SHP77 treated with DMSO at 0.1 percent for 48 hours (cell line): ENCODE data around the gene EPC2.
"Not testable (repeated sequence)": the region's sequence is repeated elsewhere in the genome, so short reads cannot be mapped to it uniquely, and the experiment has no call there.

ENCODE experiments used
- DNase-seq: peaks from one replicate; lab custom pipeline; 2025; lab: John Stamatoyannopoulos, UW

The EPC2 gene

GRCh38 chr2:148642112-148642744 is 2.3 kb upstream of the EPC2 start:
- no peak for DNase-seq

- no peak for DNase-seq
Measured at GRCh38 chr2:148642891-148643416, 1.6 kb upstream of the EPC2 start.

GRCh38 chr2:148643421-148643820 is 1.1 kb upstream of the EPC2 start:
- DNase-seq = no peak

- peak; percentile 28 for DNase-seq
Measured at GRCh38 chr2:148644883-148645538, 460 bp downstream of the EPC2 start.

DNA sequence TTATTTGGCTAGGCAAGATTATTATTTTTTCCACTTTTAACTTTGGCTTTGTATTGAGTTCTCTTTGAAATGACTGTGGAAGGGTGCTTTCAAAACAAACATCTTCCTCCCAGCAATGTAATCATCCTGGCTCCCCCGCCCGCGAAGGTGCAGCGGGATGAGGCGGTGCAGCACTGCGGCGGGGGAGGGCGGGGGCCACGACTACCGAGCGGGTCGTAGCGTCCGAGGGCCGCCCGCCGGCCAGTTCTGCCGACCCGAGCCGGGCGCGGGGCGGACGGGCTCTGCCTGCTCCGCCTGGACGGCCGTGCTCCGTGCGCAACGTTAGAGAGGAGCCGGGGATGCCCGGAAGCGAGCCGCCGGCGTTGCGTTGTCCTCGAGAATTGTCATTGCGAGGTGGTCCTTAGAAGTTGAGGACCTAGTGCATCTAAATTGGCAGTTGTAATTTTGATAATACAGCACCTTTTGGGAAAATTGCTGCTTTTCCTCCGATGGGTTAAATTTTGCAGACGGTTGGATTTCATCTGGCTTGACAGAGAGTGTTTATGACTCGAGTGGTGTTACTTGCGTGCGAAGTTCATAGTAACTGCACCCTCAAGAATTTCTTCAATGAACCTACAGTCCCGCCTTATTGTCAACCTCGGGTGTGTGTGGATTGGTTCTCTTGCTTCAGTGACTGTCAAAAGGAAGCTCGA is 1.1 kb downstream of the EPC2 start:
- DNase-seq = no peak

- DNase-seq = no peak
Measured at GRCh38 chr2:148646231-148646559, 1.6 kb downstream of the EPC2 start.

- not testable (repeated sequence) for DNase-seq
Measured at GRCh38 chr2:148647711-148648110, 3.2 kb downstream of the EPC2 start.

DNA sequence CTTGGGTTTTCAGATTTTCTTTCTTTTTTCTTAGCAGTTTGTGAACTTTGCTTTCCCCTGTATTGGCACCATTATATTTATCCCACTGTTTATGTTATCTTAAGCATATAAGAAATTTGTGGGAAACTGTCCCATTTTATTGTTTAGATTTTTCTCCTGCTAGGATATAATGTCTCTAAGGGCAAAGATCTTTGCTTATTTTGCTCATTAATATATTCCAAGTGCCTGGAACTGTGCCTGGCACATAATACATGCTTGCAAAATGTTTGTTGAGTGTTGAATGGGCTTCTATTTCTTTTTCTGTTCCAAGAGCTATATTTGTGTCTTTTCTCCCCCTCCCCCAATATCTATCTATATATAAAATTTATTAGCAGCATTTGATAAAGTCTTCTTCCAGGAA is 5.4 kb downstream of the EPC2 start:
- no peak for DNase-seq

- DNase-seq = no peak
Measured at GRCh38 chr2:148650881-148651280, 6.3 kb downstream of the EPC2 start.

DNA sequence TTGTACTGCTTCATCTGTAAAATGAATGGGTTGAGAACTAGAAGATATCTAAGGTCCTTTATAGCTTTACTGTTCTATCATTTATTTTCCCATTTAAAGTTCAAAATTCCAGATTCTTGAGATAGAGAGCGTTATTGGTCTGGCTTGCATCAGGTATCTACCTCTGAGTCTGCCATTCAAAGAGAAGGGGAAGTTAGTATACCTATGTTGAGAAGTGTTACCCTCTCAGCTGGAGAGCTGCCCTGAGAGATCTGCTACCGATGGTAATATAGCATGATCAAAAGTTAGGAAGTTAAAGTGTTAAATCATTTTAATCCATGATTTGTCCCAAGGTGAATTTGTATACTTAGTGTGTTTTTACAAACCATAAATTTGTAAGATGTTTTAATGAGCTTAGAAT is 7.4 kb downstream of the EPC2 start:
- DNase-seq = no peak

- DNase-seq = no peak
Measured at GRCh38 chr2:148653437-148653836, 8.9 kb downstream of the EPC2 start.

DNA sequence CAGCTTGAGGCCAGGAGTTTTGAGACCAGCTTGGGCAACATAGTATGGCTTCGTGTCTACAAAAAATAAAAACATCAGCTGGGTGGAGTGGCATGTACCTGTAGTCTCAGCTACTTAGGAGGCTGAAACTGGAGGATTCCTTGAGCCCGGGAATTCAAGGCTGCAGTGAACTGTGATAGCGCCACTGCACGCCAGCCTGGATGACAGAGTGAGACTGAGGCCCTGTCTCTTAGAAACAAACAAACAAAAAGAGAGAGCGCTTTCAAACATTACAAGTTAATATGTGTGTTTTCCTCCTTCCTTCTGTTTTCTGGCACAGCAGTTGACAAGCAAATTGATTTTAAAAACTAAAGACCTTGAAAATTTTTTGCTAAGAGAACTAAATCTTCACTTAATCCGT is 9.9 kb downstream of the EPC2 start:
- DNase-seq = no peak

DNA sequence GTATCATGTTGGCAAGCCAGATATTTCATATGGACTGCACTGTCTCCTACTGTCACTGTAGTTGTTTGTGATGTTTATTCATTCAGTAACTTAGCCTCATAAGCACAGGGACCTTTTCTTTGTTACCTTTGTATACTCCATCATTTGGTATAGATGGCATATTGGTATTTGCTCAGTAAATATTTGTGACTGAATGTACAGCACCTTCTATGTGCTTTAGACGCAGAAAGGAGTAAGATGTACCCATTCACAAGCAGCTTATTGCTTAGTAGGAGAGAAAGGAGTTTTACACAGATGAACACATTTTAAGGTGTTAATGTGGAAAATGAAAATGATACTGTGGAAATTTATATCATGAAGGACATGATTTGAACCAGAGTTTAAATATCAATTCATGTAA is 12.0 kb downstream of the EPC2 start:
- DNase-seq = no peak

DNA sequence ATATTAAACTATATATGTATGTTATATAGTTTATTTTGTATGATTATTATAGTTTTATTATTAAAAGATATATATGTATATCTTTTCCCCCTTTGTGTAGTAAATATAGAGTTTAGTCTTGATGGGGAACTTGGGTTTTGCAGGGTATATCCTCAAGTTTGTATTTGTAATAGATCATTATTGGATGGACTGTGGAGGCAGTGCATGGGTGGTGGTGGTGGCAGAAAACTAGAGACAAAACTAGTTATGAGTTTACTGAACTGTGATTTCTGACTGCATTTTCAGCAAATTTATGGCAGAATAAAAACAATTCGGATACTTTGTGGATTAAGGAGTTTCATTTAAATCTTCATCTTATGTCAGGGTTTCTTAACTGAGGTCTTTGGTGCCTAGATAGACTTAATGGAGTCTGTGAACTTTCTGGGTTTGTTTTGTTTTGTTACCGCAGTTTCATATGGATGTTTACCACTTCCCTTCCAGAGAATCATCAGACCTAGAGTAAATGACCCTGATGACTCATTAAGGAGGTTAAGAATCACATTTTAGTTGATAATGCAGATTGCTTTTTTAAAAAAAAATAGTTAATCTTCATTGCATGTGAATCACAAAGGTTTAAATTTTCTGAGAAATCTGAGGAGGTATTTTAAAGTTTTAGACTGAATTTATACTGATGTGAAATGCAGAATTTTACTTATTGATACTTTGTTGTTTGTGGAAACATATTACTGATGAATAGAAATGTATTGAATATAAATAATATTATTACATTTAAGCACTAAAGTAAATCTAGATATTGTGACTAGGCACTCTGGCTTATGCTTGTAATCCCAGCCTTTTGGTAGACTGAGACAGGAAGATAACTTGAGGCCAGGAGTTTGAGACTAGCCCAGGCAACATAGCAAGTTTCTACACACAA is 14.5 kb downstream of the EPC2 start:
- no peak for DNase-seq

DNA sequence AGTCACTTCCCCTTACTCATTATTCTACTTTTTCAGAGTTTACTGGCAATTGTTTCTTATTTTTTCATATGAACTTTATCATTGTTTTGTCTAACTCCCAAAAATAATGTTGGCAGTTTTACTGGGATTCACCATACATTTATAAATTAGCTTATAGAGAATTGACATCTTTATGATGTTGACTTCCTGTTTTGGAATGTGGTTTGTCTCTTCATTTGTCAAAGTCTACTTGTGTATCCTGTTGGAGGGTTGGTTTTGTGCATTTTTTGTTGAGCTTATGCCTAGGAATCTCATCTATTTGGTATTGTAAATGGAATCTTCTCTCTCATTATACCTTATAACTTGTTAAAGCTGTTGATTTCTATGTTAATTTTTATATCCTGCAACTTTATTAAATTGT is 16.4 kb downstream of the EPC2 start:
- no peak for DNase-seq

DNA sequence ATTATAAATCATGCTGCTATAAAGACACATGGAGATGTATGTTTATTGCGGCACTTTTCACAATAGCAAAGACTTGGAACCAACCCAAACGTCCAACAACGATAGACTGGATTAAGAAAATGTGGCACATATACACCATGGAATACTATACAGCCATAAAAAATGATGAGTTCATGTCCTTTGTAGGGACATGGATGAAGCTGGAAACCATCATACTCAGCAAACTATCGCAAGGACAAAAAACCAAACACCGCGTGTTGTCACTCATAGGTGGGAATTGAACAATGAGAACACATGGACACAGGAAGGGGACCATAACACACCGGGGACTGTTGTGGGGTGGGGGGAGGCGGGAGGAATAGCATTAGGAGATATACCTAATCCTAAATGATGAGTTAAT is 17.8 kb downstream of the EPC2 start:
- not testable (repeated sequence) for DNase-seq

DNA sequence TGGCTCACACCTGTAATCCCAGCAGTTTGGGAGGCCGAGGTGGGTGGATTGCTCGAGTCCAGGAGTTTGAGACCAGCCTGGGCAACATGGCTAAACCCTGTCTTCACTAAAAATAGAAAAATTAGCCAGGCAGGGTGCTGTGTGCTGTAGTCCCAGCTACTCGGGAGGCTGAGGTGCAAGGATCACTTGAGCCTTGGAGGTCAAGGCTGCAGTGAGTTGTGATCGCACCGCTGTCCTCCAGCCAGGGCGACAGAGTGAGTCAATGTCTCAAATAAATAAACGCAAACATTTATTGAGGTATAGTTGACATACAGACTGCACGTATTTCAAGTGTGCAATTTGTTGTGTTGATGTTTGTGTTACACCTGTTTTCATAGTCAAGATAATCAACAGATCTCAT is 19.7 kb downstream of the EPC2 start:
- no peak for DNase-seq

GRCh38 chr2:148666555-148666954 is 22.0 kb downstream of the EPC2 start:
- no peak for DNase-seq

GRCh38 chr2:148667113-148667836 is 22.7 kb downstream of the EPC2 start:
- no peak for DNase-seq

- no peak for DNase-seq
Measured at GRCh38 chr2:148670773-148671172, 26.2 kb downstream of the EPC2 start.
